ENCODE measurements around the gene DFFB. TPM values are rescaled to one million over a fixed set of nuclear protein-coding genes. Genes with fewer than 3 reads are reported as not detected.

Gene DFFB
- total RNA-seq, 4 donors from 2014 or later = 0.51 to 17.9 (median 9.3) TPM

- H3K27ac ChIP-seq = no peak overlapping the region
- H3K36me3 ChIP-seq = no peaks in the 10 kb centered on the region
- intact Hi-C loops (cut with DNase I; ENCODE audit: low total_unique reads) = no loop called here
- TF ChIP-seq CTCF (IDR thresholded peaks at IDR 0.05) (no peak), POLR2A (IDR thresholded peaks at IDR 0.05) (no peak)
- peaks cover 0 to 9% of the 10 kb centered on the region in 2 donors for H3K9me3 ChIP-seq
- H3K4me3 ChIP-seq = no peak overlapping the region
- H3K27me3 ChIP-seq = no peaks in the 10 kb centered on the region
- no peak for DNase-seq
- H3K4me1 ChIP-seq = no peaks in the 10 kb centered on the region
These were observed 19.4 kb downstream of the DFFB start for GRCh38 chr1:3876716-3877115.

- no peak overlapping the region for H3K4me3 ChIP-seq
- DNase-seq = no peak
- no peaks in the 10 kb centered on the region for H3K4me1 ChIP-seq
- peaks cover 0 to 9% of the 10 kb centered on the region in 2 donors for H3K9me3 ChIP-seq
- H3K27ac ChIP-seq = no peak overlapping the region
- no peak for TF ChIP-seq CTCF (IDR thresholded peaks at IDR 0.05)
- no peak for TF ChIP-seq POLR2A (IDR thresholded peaks at IDR 0.05)
- intact Hi-C loops (cut with DNase I; ENCODE audit: low total_unique reads) = no loop called here
- no peaks in the 10 kb centered on the region for H3K27me3 ChIP-seq
- no peaks in the 10 kb centered on the region for H3K36me3 ChIP-seq
These were observed 21.8 kb downstream of the DFFB start for GRCh38 chr1:3879099-3879498.

- H3K9me3 ChIP-seq = peaks cover 0 to 9% of the 10 kb centered on the region in 2 donors
- no peak for DNase-seq
- no peaks in the 10 kb centered on the region for H3K36me3 ChIP-seq
These were observed 22.6 kb downstream of the DFFB start for GRCh38 chr1:3879787-3880428.

GRCh38 chr1:3880429-3881192 is 23.3 kb downstream of the DFFB start:
- Histone ChIP-seq H3K9me3 (peaks cover 0 to 9% of the 10 kb centered on the region in 2 donors), H3K4me3 (no peak overlapping the region), H3K27me3 (no peaks in the 10 kb centered on the region), H3K4me1 (no peaks in the 10 kb centered on the region), H3K36me3 (no peaks in the 10 kb centered on the region), H3K27ac (no peak overlapping the region)
- no peak for TF ChIP-seq CTCF (IDR thresholded peaks at IDR 0.05)
- DNase-seq = no peak
- intact Hi-C loops (cut with DNase I; ENCODE audit: low total_unique reads) = no loop called here

More at GRCh38 chr1:3879787-3880428, 22.6 kb downstream of the DFFB start:
- intact Hi-C loops (cut with DNase I; ENCODE audit: low total_unique reads) = no loop called here
- H3K27ac ChIP-seq = no peak overlapping the region
- no peaks in the 10 kb centered on the region for H3K27me3 ChIP-seq
- H3K4me3 ChIP-seq = no peak overlapping the region
- H3K4me1 ChIP-seq = no peaks in the 10 kb centered on the region
- TF ChIP-seq CTCF (IDR thresholded peaks at IDR 0.05) = no peak
- no peak for TF ChIP-seq POLR2A (IDR thresholded peaks at IDR 0.05)

DNA sequence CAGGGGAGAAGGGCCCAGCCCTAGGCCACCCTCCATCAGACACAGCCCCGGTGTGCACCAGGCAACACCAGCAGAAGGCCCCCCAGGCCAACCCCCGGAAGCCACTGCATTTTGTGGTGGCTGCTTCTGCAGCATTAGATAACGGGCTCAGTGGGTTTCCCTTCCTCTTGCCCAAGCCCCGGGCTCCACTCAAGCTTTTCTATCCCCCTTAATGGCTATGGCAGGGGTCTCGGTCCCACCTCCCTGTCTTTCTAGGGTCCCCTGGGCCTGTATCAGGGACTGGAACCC is 23.9 kb downstream of the DFFB start:
- intact Hi-C loops (cut with DNase I; ENCODE audit: low total_unique reads) = no loop called here
- no peak for DNase-seq
- no peak overlapping the region for H3K27ac ChIP-seq
- H3K27me3 ChIP-seq = no peaks in the 10 kb centered on the region
- H3K4me1 ChIP-seq = no peaks in the 10 kb centered on the region
- H3K9me3 ChIP-seq = peaks cover 0 to 9% of the 10 kb centered on the region in 2 donors
- H3K36me3 ChIP-seq = no peaks in the 10 kb centered on the region
- TF ChIP-seq POLR2A (IDR thresholded peaks at IDR 0.05) (no peak), CTCF (IDR thresholded peaks at IDR 0.05) (no peak)
- no peak overlapping the region for H3K4me3 ChIP-seq
